Stimulated activated CD4-positive, alpha-beta T cell treated with anti-CD3 and anti-CD28 coated beads, Interleukin-1b, Interleukin-23, amount 100 ng/mL, for 1 hour (primary cell): ENCODE measurements around the gene WLS.

ENCODE experiments used
- DNase-seq, 2 donors: peaks; one replicate each; pipeline ENCODE4 v3.0.0-alpha.2; 2020; ENCODE audit warnings: low read depth in 2 of 2

Gene WLS

DNA sequence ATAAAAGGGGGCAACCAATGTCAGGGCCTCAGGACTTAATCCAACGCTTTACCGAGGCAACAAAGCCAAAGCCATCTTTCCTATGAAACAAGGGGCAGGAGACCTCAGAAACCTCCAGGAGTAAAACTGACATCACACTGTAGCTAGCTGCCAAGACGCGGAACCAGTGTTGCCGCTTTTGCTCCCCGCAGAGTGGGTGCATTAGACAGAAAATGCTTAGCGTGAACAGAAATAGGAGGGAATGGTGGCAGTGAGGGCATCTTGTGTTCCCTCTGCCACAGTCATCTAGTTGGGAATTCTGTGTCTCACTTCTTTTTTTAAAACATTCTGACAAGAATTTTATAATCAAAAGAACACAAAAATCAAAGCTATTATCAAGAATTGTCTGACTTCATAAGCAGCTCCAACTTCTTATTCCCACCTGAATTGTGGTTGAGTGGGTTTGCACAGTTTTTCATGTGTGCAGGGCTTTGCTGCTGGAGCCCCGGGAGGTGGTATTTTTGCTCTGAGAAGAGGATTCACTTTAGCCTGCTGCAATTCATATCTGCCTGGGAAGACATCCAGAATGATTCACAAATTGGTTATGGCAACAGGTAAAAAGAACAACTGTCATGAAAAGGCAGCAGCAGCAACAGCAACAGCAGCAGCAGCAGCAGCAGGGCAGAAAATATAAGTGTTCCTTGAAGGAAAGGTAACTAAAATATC is 99.7 kb downstream of the WLS start:
- DNase-seq, result no peak

DNA sequence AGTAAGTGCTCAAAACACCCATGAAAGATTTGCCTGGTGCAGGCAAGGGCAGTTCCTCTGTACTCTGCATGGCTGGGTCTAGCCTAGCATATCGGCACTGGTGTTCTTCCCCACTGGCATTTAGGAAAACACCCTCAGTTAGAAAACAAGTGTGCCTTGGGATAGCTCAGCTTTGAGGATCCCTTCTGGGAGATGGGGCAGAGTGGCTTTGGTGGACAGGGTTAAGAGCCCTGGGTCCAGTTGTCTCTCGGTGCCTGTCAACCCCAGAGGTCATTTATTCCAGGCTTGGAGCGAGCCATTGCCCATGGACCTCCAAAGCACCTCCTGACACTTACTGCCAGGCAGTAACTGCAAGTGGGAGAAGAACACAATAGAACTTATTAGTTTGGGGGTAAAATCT is 101.1 kb downstream of the WLS start:
- no peak for DNase-seq

DNA sequence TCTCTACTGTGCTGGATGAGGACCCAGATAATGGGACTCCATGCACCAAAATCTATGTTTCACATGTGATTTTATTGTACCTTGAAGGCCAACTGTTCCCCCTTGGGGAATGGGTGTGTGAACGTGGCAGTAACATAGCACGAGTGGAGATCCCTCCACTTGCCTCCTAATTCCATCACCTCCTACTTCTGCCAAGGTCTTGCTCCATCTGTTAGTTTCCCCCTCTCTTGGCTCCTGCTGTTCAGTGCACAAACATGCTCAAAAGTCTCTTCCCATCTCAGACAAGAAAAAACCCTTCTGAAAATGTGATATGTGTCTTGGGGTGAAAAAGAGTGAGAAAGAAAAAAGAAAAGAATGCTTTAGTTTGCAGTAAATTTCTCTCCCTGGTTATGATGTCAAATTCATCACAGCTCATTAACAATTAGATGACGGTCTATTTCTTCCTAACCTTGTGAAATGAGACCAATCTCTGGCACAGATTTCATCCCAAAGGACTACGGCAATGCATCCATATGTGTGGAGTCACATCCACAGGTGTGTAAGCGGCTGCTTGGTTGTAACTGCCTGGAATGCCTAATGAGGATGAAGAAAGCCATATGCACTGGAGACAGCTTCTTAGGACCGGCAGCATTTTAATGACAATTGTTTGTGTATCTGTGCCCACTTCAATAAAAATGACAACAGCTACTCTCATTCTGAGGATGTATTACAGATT is 102.6 kb downstream of the WLS start:
- DNase-seq, result no peak

DNA sequence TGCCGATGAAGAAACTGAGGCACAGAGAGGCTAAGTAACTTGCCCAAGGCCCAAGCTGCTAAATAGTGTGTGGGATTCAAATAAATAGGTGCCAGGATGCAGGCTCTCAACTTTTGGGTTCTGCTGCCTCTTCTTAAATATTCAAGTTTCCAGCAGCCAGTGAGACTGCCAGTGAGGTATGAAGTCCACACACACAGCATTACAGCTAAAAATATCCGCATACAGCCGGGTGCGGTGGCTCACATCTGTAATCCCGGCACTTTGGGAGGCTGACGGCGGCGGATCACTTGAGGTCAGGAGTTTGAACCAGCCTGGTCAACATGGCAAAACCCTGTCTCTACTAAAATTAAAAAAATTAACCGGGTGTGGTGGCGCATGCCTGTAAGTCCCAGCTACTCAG is 103.5 kb downstream of the WLS start:
- no peak for DNase-seq

DNA sequence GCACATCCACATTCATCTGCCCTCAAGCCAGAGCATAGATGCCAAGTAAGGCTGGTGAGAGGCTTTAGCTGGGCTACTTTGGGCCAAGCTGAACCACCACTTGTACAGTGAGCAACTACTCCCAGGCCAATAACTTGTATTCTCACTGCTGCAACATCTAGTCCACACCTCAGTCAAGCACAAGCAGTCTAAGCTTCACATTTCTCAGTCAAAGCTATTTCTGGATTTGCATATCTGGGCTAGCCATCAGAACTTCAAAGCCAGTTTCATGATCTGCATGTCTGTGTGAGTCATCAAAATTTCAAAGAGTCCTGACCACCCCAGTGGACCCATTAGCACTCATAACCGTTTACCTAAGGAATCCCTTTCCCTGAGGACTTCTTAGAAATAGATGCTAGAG is 104.2 kb downstream of the WLS start:
- DNase-seq, result no peak

DNA sequence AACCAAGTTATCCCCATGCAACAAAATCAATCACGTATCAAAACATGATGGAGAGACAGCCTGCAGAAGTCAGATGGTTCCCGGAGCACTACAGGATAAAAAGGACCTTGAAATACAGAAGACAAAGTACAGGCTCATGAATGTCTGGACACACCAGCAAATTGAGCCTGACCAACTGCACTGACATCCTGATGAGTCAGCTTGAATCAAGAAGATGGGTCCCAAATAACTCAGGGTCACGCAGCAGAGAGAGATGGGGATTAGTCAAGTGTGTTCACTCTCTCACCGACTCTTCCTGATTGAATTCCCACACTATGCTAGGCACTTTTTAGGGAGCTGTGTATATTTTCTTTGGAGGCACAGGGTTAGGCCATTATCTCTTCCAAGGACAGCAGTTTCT is 110.8 kb downstream of the WLS start:
- no peak for DNase-seq

DNA sequence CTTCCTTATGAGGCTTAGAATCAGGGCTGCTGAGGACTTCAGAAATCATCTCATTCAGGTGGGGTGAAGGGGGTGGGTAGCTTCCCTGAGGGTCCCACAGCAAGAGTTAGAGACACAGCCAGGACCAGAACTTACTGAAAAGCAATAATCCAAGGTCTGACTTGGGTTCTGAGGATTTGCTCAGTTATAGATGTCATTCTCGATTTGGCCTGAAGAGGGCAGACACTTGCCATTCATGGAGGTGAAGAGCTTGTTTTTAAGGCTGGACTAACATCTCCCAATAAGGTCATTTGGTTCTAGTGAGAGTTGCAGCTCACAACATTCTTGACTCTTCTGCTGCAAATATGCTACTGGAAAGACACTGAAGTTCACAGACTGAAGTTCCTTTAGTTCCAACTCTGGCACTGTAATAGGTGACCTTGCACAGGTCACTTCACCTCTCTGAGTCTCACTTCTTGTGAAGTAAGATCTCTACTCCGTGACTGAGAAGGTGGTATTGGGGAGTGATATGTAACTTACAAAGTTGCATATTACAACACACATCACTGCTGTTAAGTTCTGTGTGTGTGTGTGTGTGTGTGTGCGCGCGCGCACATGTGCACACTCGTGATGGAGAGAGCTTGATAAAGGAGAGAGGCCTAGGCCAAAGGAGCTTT is 112.1 kb downstream of the WLS start:
- no peak for DNase-seq

DNA sequence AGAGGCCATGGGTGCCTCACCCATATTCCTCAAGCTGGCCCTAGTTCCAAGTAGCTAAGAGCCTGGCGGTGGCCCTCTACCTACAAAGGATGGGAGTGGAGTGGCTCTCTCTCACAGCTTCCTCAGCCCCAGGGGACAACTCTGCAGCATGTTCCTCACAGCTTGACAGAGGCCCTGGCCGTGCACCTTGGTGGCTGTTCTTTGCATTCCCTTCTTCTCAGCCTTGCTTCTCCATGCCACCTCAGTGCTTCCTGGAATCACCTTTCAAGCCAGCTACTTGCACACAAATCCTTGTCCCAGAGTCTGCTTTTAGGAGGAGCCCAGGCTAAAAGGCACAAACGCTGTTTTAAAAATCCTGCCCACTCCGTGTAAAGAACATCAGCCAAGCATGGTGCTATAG is 112.9 kb downstream of the WLS start:
- DNase-seq, result no peak

DNA sequence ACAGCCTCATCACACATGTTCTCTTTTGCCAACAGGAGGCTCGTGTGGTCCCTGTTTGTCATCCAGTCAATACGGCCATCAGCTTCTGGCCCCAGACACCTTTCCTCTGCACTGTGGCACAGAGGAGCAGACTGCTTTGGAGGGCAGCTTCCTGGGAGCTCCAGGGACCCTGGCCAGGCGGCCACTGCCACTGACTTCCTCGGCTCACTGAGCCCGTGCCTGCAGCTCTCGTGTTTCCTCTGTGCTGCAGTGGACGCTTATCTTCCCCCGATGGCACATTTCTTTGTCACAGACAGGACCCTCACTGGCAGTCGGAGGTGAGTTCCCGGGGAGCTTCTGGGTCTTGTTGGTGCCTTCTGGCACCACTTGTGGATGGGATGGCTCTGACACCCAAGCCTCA is 114.9 kb downstream of the WLS start:
- no peak for DNase-seq

DNA sequence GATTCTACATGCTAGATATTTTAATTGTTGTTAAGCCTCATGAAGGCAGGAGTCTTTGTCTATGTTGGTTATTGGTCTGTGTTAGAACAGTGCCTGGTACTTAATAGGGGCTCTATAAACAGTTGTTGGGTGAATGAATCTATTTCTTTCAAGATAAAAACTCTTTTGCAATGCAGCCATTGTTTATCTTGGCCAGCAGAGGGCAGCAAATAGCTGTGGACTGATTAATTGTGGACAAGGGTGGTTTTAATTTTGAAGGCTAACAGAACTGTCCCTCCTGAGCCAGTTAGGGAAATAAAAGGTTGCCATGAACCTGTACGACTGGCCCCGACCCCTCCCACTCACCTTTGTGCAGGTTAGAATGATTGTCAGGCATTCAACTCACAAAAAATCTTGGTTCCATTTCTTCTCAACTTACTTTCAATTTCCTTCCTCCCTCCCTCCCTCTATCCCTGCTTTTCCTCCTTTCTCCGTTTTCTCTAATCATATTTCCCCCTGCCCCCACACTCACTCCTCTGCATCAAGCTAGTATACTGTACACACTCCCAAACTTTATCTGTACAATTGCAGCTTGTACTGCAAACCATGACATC is 115.6 kb downstream of the WLS start:
- peak in 1 of 2 donors; percentile 14 for DNase-seq

DNA sequence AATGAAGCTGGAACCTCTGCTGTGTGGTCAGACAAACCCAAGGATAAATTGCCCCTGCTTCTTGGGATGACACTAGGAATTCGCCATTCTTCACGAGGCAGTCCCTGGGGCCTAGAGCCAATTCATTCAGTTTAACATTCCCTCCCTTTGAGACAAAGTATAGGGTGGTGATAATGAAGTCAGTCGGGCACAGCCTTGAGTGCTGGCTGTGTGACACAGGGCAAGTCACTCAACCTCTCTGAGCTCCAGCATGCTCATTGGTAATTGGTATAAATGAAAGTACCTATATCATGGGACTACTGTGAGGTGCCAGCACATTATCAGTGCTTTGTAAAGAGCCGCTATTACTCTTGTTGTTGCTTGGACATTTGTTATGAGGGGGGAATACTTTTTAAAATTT is 117.0 kb downstream of the WLS start:
- DNase-seq, result no peak

DNA sequence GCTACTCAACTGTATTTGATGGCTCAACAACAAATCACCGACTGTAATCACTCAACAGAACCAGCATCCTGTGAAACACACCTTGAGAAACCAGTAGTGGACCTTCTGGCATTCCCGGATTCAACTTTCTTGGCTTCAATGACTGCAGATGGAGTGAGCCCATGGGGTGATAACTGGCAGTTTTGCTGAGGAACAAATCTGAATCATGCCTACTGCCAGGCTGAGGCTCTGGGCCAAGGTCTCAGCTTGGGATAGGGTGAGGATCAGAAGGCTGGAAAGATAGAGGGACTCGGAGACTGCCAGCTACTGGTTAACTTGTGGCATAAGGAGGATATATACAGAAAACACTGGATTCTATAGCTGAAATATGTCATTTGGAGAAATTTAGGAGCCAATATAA is 118.4 kb downstream of the WLS start:
- no peak for DNase-seq

DNA sequence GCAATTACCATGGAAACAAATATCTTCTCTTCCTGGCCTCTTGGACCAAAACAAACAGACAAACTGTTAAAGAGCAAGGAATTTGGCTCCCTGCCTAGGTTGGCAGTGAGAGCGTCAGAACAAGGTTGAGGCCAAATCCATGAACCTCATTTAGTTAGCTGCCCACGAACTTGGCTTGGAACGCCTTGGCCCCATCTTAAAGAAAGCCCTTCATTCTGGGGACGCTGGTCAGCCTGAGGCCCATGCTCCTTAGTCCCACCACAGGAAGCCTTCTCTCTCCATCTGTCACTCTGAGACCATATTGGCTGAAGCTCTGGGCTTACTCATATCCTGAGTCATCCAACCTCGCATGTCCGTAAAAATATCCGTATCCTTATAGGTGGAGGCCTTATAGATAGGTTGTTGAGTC is 119.5 kb downstream of the WLS start:
- DNase-seq, result no peak

DNA sequence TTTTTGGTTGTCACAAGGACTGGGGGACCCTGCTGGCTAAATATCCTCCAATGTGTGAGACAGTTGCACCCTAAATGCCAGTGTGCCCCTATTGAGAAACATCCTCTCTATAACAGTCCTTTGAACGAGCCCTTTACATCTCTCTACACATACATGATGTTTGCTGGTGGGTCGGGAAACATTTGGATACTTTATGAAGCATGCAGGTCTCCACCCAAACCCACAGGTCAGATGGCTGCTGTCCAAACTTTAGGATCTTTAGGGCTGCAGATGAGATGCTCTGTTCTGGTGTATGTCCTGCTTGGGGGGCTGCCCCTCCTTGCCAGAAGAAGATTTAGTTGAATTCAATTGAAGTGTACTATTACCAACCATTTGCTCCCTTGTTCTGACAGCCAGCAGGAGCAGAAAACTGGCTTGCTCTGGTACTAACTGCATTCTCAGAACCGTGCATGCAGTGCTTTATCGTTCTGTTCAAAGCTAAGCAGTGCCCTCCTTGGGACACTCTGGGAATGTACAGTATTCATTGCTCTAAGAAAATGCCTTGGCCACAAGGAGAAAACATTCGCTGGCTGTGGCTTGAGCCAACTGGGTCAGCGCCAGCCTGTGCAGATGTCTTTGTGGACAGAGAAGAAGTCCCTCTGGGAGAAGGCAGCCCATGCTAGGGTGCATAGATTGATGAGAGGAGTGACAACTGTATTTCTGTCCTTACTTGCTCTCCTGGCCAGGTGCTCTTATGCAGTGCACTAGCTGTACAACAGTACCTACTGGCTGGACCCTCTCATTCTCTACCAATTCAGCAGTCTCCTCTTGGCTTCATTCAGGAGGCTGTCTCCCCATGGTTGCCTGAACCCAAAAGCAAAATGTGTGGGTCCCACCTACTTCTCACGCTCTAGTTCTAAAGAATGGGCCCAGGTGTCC is 120.5 kb downstream of the WLS start:
- no peak for DNase-seq

DNA sequence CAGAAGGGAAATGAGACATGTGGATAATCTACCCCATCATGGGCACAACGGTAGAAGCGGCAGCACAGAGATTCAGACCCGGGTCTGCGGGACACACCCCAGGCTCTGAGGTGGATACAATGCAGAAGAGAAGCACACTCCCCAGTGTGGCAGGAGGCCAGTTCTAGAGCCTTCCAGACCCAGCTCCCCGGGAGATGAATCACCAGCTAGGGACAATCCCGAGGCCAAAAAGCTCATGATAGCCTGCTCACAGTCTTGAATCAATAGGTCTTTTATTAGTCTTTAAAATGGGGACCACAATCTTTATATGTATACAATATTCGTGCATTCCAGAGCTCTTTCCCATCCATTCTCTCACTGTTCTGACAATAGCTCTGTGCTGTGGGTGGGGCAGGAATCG is 124.6 kb downstream of the WLS start:
- DNase-seq, result no peak

DNA sequence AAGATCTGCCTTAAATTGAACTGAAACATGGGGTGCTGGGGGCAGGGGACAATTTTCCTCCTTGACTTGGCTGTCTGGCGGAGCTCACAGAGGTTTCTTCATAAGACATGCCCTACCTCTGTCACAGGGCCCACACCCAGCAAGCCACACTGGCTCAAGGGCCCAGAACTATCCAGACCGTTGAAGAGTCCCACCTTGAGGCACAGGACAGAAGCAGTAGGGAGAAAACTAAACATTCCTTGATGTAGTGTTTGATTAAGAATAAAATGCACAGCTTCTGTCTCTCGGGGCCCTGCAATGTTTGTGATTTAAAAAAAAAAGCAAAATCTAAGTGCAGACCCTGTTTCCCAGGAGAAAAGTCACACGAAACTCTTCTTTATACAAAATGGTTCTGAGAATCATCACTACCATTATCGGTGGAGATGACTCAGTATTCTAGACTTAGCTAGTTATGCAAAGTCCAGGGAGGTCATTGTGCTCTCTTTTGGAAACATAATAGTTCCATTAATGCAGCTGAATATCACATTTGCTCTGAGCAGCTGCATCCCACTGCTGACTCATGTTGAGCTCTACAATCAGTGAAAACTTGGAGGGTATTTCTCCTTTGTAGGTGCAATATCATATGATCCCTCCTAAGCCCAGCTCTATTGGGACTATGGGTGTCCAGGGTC is 128.3 kb downstream of the WLS start:
- DNase-seq, result no peak

DNA sequence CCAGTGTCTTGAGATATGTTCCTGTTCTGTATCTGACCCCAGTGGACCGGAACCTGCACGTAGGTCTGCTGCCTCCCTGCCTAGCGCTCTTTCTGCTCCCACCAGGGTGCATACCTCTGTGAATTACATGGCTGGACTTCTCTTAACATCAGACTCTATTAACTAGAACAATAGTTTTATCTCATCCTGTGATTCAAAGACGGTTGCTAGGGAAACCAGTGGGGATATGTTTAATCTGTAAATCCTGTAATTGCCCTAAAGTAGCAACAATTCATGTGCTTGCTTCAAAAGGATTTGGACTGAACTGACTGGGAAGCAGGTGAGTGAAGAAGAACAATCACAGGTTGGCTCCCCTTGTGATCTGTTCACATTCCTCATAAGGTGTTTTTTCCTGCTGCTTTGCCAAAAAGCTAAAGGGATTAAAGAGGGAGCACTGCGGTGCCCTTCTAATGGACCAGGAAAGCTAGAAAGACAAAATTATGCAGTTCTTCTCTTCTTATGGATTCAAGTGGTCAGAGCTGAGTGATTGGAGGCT is 129.2 kb downstream of the WLS start:
- no peak for DNase-seq

DNA sequence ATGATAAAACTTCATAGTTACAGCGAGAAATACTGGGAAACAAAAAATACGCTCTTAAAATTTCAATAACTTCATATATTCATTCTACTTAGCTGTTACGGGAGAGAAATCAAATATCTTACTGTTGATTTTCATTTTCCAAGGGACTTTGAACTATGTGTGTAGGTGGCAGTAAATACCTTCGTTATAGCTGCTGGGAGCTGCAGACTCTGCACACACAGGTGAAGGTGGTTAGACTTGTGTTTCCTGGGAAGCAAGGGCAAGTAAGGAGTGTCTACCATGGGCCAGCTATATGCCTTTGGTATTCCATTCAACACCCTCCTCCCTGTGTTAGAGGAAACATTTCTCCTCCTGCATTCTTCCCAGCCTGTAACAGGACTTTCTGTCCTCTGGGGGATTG is 130.5 kb downstream of the WLS start:
- no peak for DNase-seq

DNA sequence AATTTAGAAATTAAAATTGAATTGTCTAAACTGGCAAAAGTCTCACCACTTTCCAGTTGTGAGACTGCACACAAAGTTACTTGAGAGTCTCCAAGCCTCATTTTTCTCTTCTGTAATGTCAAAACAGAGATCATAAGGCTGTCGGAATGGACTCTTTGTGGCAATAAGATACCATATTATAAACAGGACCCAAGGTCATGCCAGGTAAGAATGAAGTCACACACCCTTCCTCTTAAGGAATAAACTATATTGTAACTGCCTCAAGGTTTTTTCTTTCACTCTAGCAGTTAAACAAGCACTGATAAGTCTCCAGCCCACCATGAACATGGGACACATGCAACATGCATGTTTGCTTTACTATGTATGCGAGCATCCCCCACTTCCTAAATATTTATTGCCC is 131.8 kb downstream of the WLS start:
- no peak for DNase-seq

DNA sequence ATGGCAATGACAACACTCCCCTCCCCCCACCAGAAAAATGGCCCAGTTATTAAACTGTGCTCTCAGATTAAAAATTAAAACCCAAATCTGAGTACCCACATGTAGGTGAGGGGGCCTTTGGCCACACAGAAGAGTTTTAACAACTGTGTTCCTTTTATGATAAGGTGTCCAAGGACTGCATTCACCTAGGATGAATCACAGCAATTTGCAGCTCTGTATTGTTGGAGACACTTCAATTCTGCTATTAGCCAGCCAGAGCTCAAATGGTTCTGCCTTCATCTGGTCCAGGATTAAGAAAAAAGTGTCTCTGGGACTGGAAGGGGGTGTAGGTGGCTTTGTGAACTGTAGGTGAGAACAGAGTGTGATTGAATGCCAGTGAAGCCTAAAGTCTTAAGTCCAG is 138.6 kb downstream of the WLS start:
- no peak for DNase-seq

DNA sequence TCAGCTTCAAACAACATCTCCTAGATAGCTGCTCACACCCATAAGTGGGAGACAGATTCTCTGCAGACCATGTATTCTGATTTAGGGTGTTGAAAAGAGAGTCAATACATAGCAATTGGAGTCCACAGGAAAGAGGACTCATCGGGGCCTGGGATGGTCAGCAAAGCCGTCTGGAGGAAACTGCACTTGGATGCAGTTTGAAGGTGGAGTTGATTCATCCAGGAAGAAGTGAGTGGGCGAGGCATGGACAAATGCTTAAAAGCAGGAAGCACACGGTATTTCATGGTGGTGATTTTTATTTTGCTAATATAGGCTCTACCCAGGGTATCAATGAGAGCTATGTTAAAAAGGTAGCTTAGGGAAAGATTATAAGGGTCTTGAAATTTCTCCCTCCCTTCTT is 145.1 kb downstream of the WLS start:
- no peak for DNase-seq
